Duodenal mucosa (tissue), 2 donors: Measurements from ENCODE around the gene ASTL.
A peak's percentile ranks its signal among the peaks of the same experiment; 100 is the strongest.

ENCODE experiments used
- H3K27ac ChIP-seq: one replicate; pipeline ENCODE4 v1.7.0; 2013; ENCODE audit warnings: low read depth, low read length
- H3K27me3 ChIP-seq, 2 donors: one replicate each; pipeline ENCODE4 v1.7.0; 2013; ENCODE audit warnings: low read length in 2 of 2, control low read depth in 1 of 2; ENCODE audit not compliant: insufficient read depth in 2 of 2, control insufficient read depth in 1 of 2
- H3K36me3 ChIP-seq, 2 donors: one replicate each; pipeline ENCODE4 v1.7.0; 2013; ENCODE audit warnings: low read length in 2 of 2, control low read depth in 1 of 2; ENCODE audit not compliant: insufficient read depth in 2 of 2, control insufficient read depth in 1 of 2
- H3K4me1 ChIP-seq, 2 donors: one replicate each; pipeline ENCODE4 v1.7.0; 2013; ENCODE audit warnings: low read length in 2 of 2, control low read depth in 1 of 2; ENCODE audit not compliant: insufficient read depth in 2 of 2, control insufficient read depth in 1 of 2
- H3K4me3 ChIP-seq, 2 donors: one replicate each; pipeline ENCODE4 v1.7.0; 2013; ENCODE audit warnings: low read length in 2 of 2, low read depth in 1 of 2
- H3K9ac ChIP-seq, 2 donors: one replicate each; pipeline ENCODE4 v1.7.0; 2013; ENCODE audit warnings: low read length in 2 of 2, low read depth in 1 of 2
- H3K9me3 ChIP-seq, 2 donors: one replicate each; pipeline ENCODE4 v1.7.0; 2013; ENCODE audit warnings: low read length in 2 of 2, control low read depth in 1 of 2; ENCODE audit not compliant: control insufficient read depth in 1 of 2

ASTL gene

DNA sequence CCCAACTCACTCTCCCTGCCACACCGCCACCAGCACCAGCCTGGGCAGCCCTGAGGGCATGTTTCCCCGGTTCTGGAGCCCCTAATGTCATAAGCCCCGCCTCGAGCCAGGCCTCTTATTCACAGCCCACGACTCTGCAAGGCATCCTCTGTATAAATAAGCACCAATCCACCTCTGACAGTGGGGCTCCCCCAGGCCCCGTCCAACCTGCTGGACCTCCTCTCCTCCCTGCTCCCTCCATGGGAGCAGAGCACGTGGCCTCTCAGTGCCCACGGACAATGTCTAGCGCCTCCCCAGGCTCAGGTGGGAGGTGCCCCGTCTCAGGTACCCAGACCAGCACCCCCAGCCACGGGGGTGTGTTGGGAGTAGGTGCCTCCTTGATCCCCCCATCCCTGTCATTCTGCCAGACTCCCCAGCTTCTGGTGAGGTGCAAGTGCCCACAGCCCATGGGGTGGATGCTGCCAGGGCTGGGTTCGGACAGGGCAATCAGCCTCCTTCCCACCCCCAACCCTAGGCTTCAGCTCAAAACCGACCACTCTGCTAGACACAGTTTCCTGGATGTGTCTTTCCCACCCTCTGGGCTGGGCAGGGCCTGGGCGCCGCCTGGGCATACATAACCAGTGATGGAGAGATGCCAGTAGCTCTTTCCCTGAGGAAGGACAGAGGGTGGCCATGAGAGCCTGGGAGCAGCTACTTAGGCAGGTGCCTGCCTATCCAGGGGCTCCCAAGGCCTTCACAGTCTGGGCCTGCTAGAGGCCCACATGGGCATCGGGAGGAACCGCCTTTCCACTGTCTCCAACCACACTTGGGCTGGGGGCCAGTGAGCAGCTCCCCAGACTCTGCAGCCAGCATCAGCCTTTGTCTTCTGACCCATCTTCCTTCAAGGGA, 20.4 kb downstream of the ASTL start:
- Histone ChIP-seq H3K27ac (no peak overlapping the region), H3K4me3 (peak overlapping the region in 1 of 2 donors; percentile 48), H3K4me1 (peaks cover 6% of the 10 kb centered on the region in 2 donors), H3K9me3 (no peaks in the 10 kb centered on the region), H3K36me3 (no peaks in the 10 kb centered on the region), H3K9ac (peak overlapping the region in 1 of 2 donors; percentile 25), H3K27me3 (peaks cover 19% of the 10 kb centered on the region in 2 donors)

GRCh38 chr2:96116879-96117533, 21.3 kb downstream of the ASTL start:
- no peak overlapping the region for H3K27ac ChIP-seq
- peaks cover 19% of the 10 kb centered on the region in 2 donors for H3K27me3 ChIP-seq
- no peaks in the 10 kb centered on the region for H3K9me3 ChIP-seq
- peak overlapping the region; percentile 29 to 61 for H3K4me3 ChIP-seq
- peak overlapping the region; percentile 25 to 51 for H3K9ac ChIP-seq
- peaks cover 6% of the 10 kb centered on the region in 2 donors for H3K4me1 ChIP-seq
- H3K36me3 ChIP-seq = no peaks in the 10 kb centered on the region

DNA sequence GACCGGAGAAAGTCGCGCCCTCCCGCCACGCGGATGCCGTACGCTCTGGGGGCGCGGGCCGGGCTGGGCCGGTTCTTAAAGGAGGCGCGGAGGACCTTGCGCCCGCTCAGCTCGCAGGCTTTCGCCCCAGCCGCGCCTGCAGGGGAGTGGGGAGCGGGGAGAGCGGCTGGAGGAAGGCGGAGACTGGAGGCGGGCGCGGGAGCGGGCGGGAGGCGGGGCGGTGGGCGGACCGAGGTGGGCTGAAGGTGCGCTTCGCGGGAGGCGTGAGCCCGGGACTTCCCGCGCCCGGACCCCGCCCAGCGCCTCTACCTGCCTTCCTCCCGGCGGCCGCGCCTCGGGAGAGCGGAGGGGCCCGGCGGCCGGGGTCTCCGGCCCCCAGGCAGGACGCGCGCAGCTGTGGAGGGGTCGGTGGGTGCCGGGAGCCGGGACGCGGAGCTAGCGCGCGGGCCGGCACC, 21.9 kb downstream of the ASTL start, which contains the start of gene ADRA2B:
ADRA2B (minus strand) TSS at position 148 of the 455 bp plus-strand sequence. CDS start 422 bp downstream, outside the sequence.
- Histone ChIP-seq H3K27me3 (peaks cover 16 to 19% of the 10 kb centered on the region in 2 donors), H3K36me3 (no peaks in the 10 kb centered on the region), H3K4me1 (peaks cover 6% of the 10 kb centered on the region in 2 donors), H3K4me3 (peak within 1 kb of the TSS; percentile 29 to 61), H3K9me3 (no peaks in the 10 kb centered on the region), H3K9ac (peak within 1 kb of the TSS; percentile 25 to 51), H3K27ac (no peak within 1 kb of the TSS)

DNA sequence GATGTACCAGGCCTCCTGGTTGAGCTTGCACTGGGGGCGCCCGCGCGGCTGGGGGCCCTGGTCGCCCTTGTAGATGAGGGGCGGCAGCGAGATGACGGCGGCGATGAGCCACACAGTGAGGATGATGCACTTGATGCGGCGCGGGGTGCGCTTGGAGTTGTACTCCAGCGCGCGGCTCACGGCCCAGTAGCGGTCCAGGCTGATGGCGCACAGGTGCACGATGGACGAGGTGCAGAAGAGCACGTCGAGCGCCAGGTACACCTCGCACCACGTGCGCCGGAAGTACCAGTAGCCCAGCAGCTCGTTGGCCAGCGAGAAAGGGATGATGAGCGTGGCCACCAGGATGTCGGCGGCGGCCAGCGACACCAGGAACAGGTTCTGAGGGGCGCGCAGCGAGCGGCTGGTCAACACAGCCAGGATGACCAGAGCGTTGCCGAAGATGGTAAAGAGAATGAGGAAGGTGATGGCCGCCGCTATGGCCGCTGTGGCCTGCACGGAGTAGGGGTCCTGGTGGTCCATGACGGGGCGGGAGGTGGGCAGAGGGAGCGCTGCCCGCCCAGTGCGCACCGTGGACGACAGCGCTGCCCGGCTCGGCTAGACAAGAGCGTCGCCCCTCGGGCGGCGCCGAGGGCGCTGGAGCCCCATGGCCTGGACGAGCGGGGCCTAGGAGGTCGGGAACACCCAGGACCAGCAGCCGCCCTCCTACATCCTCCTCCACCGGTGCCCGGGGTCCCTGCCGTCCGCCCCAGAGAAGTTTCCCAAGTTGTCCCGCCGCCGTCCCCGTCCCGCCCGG, 22.5 kb downstream of the ASTL start:
- H3K4me1 ChIP-seq = peaks cover 6% of the 10 kb centered on the region in 2 donors
- H3K27ac ChIP-seq = no peak overlapping the region
- no peaks in the 10 kb centered on the region for H3K36me3 ChIP-seq
- H3K9me3 ChIP-seq = no peaks in the 10 kb centered on the region
- H3K9ac ChIP-seq = no peak overlapping the region
- peaks cover 10 to 19% of the 10 kb centered on the region in 2 donors for H3K27me3 ChIP-seq
- no peak overlapping the region for H3K4me3 ChIP-seq

- no peak overlapping the region for H3K4me3 ChIP-seq
- H3K27me3 ChIP-seq = peaks cover 9 to 19% of the 10 kb centered on the region in 2 donors
Observed at GRCh38 chr2:96114903-96115581, 23.3 kb downstream of the ASTL start.

DNA sequence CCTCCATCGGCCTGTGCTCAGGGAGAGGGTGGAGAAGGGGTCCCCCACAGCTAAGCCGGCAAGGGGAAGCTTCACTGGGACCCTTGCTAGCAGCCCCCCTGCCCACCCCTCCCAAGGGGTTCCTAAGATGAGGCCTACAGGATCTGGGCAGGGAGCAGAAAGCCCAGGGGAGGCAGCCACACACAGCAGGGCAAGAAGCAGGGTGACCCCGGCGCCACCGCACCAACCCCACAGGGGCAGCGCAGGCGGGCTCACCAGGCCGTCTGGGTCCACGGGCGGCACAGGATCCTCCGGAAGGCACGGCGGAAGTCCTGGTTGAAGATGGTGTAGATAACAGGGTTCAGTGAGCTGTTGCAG, 23.8 kb downstream of the ASTL start:
- H3K9ac ChIP-seq = no peak overlapping the region
- H3K27me3 ChIP-seq = peaks cover 9 to 18% of the 10 kb centered on the region in 2 donors

More at GRCh38 chr2:96114903-96115581, 23.3 kb downstream of the ASTL start:
- H3K9me3 ChIP-seq = no peaks in the 10 kb centered on the region
- peaks cover 6% of the 10 kb centered on the region in 2 donors for H3K4me1 ChIP-seq
- H3K36me3 ChIP-seq = no peaks in the 10 kb centered on the region
- no peak overlapping the region for H3K9ac ChIP-seq
- no peak overlapping the region for H3K27ac ChIP-seq

GRCh38 chr2:96113951-96114350, 24.4 kb downstream of the ASTL start:
- Histone ChIP-seq H3K9me3 (no peaks in the 10 kb centered on the region), H3K9ac (no peak overlapping the region), H3K4me3 (no peak overlapping the region), H3K36me3 (no peaks in the 10 kb centered on the region), H3K27me3 (peaks cover 9 to 13% of the 10 kb centered on the region in 2 donors), H3K27ac (no peak overlapping the region), H3K4me1 (peaks cover 6% of the 10 kb centered on the region in 2 donors)

More for the DNA sequence above, 23.8 kb downstream of the ASTL start:
- H3K27ac ChIP-seq = no peak overlapping the region
- H3K4me1 ChIP-seq = peaks cover 6% of the 10 kb centered on the region in 2 donors
- no peaks in the 10 kb centered on the region for H3K36me3 ChIP-seq
- no peak overlapping the region for H3K4me3 ChIP-seq
- no peaks in the 10 kb centered on the region for H3K9me3 ChIP-seq

GRCh38 chr2:96113367-96113677, 25.0 kb downstream of the ASTL start:
- peaks cover 9 to 10% of the 10 kb centered on the region in 2 donors for H3K27me3 ChIP-seq
- no peak overlapping the region for H3K9ac ChIP-seq
- H3K36me3 ChIP-seq = no peaks in the 10 kb centered on the region
- no peaks in the 10 kb centered on the region for H3K9me3 ChIP-seq
- no peak overlapping the region for H3K27ac ChIP-seq
- no peak overlapping the region for H3K4me3 ChIP-seq
- H3K4me1 ChIP-seq = peaks cover 6% of the 10 kb centered on the region in 2 donors

- Histone ChIP-seq H3K27ac (no peak overlapping the region), H3K4me1 (peaks cover 6 to 9% of the 10 kb centered on the region in 2 donors), H3K4me3 (no peak overlapping the region), H3K36me3 (no peaks in the 10 kb centered on the region), H3K9ac (no peak overlapping the region), H3K27me3 (peaks cover 7 to 9% of the 10 kb centered on the region in 2 donors), H3K9me3 (no peaks in the 10 kb centered on the region)
Observed at GRCh38 chr2:96112501-96113366, 25.6 kb downstream of the ASTL start.
